Mucosa of rectum (tissue), 2 donors: ENCODE results near the gene GUCA2B.

Experiments
- H3K27ac ChIP-seq, 2 donors: one replicate each; pipeline ENCODE4 v1.7.0; 2013; ENCODE audit warnings: inconsistent platforms in 2 of 2, low read depth in 2 of 2, low read length in 2 of 2
- H3K27me3 ChIP-seq, 2 donors: one replicate each; pipeline ENCODE4 v1.7.0; 2013; ENCODE audit warnings: low read length in 2 of 2; ENCODE audit not compliant: control insufficient read depth in 2 of 2, insufficient read depth in 2 of 2
- H3K36me3 ChIP-seq, 2 donors: one replicate each; pipeline ENCODE4 v1.7.0; 2013; ENCODE audit warnings: low read length in 2 of 2; ENCODE audit not compliant: control insufficient read depth in 2 of 2, insufficient read depth in 2 of 2
- H3K4me1 ChIP-seq, 2 donors: one replicate each; pipeline ENCODE4 v1.7.0; 2013; ENCODE audit warnings: low read length in 2 of 2, mild to moderate bottlenecking in 1 of 2; ENCODE audit not compliant: control insufficient read depth in 2 of 2, insufficient read depth in 2 of 2
- H3K4me3 ChIP-seq, 2 donors: one replicate each; pipeline ENCODE4 v1.7.0; 2013; ENCODE audit warnings: low read length in 2 of 2
- H3K9ac ChIP-seq, 2 donors: one replicate each; pipeline ENCODE4 v1.7.0; 2013; ENCODE audit warnings: low read length in 2 of 2, low read depth in 1 of 2, mild to moderate bottlenecking in 1 of 2
- H3K9me3 ChIP-seq, 2 donors: one replicate each; pipeline ENCODE4 v1.7.0; 2013; ENCODE audit warnings: low read length in 2 of 2; ENCODE audit not compliant: control insufficient read depth in 2 of 2
- donor health status: healthy.
- donor health status: Normal muscosa, but diverticular disease.

The GUCA2B gene

GRCh38 chr1:42173155-42173933, 20.1 kb downstream of the GUCA2B start:
- Histone ChIP-seq H3K27me3 (no peaks in the 10 kb centered on the region), H3K9me3 (no peaks in the 10 kb centered on the region), H3K4me1 (peaks cover 39 to 44% of the 10 kb centered on the region in 2 donors), H3K36me3 (peaks cover 0 to 3% of the 10 kb centered on the region in 2 donors), H3K4me3 (no peak overlapping the region), H3K27ac (peak overlapping the region; percentile 79 to 88), H3K9ac (peak overlapping the region in 1 of 2 donors; percentile 17)

GRCh38 chr1:42173961-42174735, 20.9 kb downstream of the GUCA2B start:
- Histone ChIP-seq H3K4me1 (peaks cover 39 to 40% of the 10 kb centered on the region in 2 donors), H3K36me3 (peaks cover under 1 to 3% of the 10 kb centered on the region in 2 donors), H3K9me3 (no peaks in the 10 kb centered on the region), H3K4me3 (no peak overlapping the region), H3K27ac (no peak overlapping the region), H3K9ac (no peak overlapping the region), H3K27me3 (no peaks in the 10 kb centered on the region)

- peaks cover 10 to 12% of the 10 kb centered on the region in 2 donors for H3K36me3 ChIP-seq
- peaks cover 29 to 30% of the 10 kb centered on the region in 2 donors for H3K4me1 ChIP-seq
- H3K27ac ChIP-seq, result no peak overlapping the region
- no peaks in the 10 kb centered on the region for H3K27me3 ChIP-seq
- H3K4me3 ChIP-seq, result no peak overlapping the region
- no peaks in the 10 kb centered on the region for H3K9me3 ChIP-seq
- H3K9ac ChIP-seq, result no peak overlapping the region
These were observed 22.3 kb downstream of the GUCA2B start for GRCh38 chr1:42175314-42176054.

- Histone ChIP-seq H3K27ac (no peak overlapping the region), H3K9me3 (no peaks in the 10 kb centered on the region), H3K9ac (no peak overlapping the region), H3K27me3 (no peaks in the 10 kb centered on the region), H3K36me3 (peaks cover 19 to 22% of the 10 kb centered on the region in 2 donors), H3K4me3 (no peak overlapping the region), H3K4me1 (peaks cover 15 to 16% of the 10 kb centered on the region in 2 donors)
These were observed 23.8 kb downstream of the GUCA2B start for GRCh38 chr1:42176902-42177519.

GRCh38 chr1:42177541-42177981, 24.4 kb downstream of the GUCA2B start:
- Histone ChIP-seq H3K36me3 (peaks cover 21 to 22% of the 10 kb centered on the region in 2 donors), H3K27me3 (no peaks in the 10 kb centered on the region), H3K9me3 (no peaks in the 10 kb centered on the region), H3K4me3 (no peak overlapping the region), H3K27ac (no peak overlapping the region), H3K9ac (no peak overlapping the region), H3K4me1 (peaks cover 9 to 11% of the 10 kb centered on the region in 2 donors)

GRCh38 chr1:42178249-42178648, 25.0 kb downstream of the GUCA2B start:
- H3K27me3 ChIP-seq, result no peaks in the 10 kb centered on the region
- H3K9ac ChIP-seq, result no peak overlapping the region
- peaks cover 21 to 22% of the 10 kb centered on the region in 2 donors for H3K36me3 ChIP-seq
- H3K4me1 ChIP-seq, result peaks cover 2 to 4% of the 10 kb centered on the region in 2 donors
- H3K27ac ChIP-seq, result no peak overlapping the region
- H3K9me3 ChIP-seq, result no peaks in the 10 kb centered on the region
- H3K4me3 ChIP-seq, result no peak overlapping the region

GRCh38 chr1:42179275-42179674, 26.1 kb downstream of the GUCA2B start:
- no peak overlapping the region for H3K4me3 ChIP-seq

GRCh38 chr1:42179900-42180329, 26.7 kb downstream of the GUCA2B start:
- peaks cover 23 to 24% of the 10 kb centered on the region in 2 donors for H3K36me3 ChIP-seq

More at GRCh38 chr1:42179275-42179674, 26.1 kb downstream of the GUCA2B start:
- Histone ChIP-seq H3K27ac (no peak overlapping the region), H3K4me1 (no peaks in the 10 kb centered on the region), H3K9me3 (no peaks in the 10 kb centered on the region), H3K36me3 (peaks cover 21 to 22% of the 10 kb centered on the region in 2 donors), H3K27me3 (no peaks in the 10 kb centered on the region), H3K9ac (no peak overlapping the region)

GRCh38 chr1:42181687-42182086, 28.5 kb downstream of the GUCA2B start:
- H3K4me1 ChIP-seq, result no peaks in the 10 kb centered on the region
- no peaks in the 10 kb centered on the region for H3K27me3 ChIP-seq
- peaks cover 20 to 32% of the 10 kb centered on the region in 2 donors for H3K36me3 ChIP-seq
- no peak overlapping the region for H3K9ac ChIP-seq
- H3K9me3 ChIP-seq, result no peaks in the 10 kb centered on the region
- H3K4me3 ChIP-seq, result no peak overlapping the region
- H3K27ac ChIP-seq, result no peak overlapping the region

More at GRCh38 chr1:42179900-42180329, 26.7 kb downstream of the GUCA2B start:
- Histone ChIP-seq H3K9me3 (no peaks in the 10 kb centered on the region), H3K27me3 (no peaks in the 10 kb centered on the region), H3K27ac (no peak overlapping the region), H3K4me1 (no peaks in the 10 kb centered on the region), H3K9ac (no peak overlapping the region), H3K4me3 (no peak overlapping the region)
